Measurements from ENCODE around the gene CLMP.

CLMP gene

DNA sequence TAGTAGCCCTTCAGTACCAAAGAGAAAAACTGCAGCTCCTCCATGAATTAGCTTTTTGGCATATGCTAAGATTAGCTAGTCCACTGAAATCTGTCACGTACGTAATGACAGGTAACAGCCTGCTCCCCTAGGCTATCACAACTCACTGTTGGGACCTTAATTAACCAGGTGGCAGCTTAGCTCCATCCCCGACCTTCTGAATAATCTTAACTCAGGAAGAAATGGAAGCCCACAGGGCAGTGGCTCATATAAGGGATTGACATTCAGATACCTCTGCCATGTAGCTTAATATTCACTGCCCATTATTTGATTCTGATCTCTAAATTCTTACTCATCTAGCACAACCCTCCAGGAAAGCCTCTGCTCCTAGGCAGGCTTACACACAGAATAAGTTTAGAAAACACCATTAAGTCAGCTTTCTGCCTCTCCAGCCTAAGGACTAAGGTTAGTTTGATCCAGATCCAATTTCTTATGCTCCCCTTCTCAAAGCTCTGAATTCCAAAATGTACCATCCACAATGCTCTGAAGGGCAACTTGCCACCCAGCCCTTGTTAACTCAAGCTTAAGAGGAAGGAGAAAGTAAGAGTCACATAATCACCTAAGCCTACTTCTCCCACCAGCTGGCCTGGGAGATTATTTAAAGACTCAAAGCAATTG, 138.1 kb downstream of the CLMP start:
- TF ChIP-seq CTCF (IDR thresholded peaks at IDR 0.05; ENCODE audit: borderline replicate concordance, control extremely low read depth, extremely low read depth, insufficient read depth, missing control alignments) = no peak
- DNase-seq (ENCODE audit: low spot score) = no peak
- in situ Hi-C loops (cut with MboI; ENCODE audit: low sequenced_read_pairs, unreplicated experiment) = no loop called here

GRCh38 chr11:123055191-123055901, 139.7 kb downstream of the CLMP start:
- TF ChIP-seq CTCF (IDR thresholded peaks at IDR 0.05; ENCODE audit: borderline replicate concordance, control extremely low read depth, extremely low read depth, insufficient read depth, missing control alignments) = no peak
- in situ Hi-C loops (cut with MboI; ENCODE audit: low sequenced_read_pairs, unreplicated experiment) = no loop called here
- no peak for DNase-seq (ENCODE audit: low spot score)

DNA sequence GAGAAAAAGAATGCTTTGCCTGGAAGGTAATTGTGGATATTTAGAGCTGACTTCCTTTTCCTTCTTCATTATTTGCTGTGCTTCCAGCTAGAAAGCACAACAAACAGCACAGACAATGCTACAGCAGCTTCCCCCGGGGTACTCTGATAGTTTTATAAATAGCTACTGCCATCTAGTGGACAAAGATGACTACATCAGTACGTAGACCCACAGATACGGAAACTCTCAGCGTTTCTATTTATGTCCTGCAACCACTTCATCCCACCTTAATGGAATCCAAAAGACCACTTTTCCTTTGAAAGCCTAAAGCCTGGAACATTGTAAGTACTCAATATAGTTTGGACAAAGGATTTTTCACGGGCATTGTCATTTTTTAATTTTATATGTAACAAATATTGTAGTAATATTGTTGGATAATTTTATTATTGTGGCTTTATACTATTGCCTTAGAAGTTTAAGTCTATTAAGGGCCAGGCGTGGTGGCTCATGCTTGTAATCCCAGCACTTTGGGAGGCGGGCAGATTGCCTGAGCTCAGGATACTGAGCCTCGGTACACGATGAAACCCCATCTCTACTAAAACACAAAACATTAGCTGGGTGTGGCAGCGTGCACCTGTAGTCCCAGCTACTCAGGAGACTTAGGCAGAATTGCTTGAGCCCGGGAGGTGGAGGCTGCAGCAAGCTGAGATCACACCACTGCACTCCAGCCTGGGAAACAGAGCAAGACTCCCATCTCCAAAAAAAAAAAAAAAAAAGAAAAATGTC, 140.6 kb downstream of the CLMP start:
- peak; percentile 47 for TF ChIP-seq CTCF (IDR thresholded peaks at IDR 0.05; ENCODE audit: borderline replicate concordance, control extremely low read depth, extremely low read depth, insufficient read depth, missing control alignments)
- in situ Hi-C loops (cut with MboI; ENCODE audit: low sequenced_read_pairs, unreplicated experiment) = no loop called here

DNA sequence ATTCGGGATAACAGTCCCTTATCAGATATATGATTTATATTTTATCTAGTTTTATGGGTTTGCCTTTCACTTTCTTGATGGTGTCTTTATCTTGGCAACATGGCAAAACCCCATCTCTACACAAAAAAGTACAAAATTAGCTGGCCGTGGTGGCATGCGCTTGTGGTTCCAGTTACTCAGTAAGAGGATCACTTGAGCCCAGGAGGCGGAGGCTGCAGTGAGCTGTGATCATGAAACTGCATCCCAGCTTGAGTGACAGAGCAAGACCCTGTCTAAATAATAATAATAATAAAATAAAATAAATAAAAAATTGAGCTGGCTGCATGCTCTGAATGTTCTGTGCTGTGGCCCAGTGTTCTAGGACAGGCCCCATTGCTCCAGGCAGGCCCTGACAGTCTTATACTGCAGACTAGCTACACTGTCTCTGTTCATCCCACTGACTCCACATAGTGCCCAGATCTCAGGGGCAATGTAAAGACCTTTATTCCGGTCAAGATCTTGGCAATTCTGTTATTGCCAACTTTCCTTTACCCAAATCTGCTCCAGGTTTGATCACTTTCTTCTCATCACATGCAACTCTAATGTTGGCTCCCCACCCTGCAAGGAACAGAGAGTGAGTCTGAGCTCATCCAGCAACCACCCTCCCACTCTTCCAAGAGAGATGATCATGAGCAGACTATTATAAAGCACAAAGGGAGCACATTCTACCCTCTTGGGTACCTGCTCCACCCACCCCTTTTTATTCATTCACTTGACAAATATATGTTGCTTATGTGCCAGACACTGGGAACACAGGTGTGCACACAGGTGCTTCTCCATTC, 141.9 kb downstream of the CLMP start:
- DNase-seq (ENCODE audit: low spot score) = no peak
- no peak for TF ChIP-seq CTCF (IDR thresholded peaks at IDR 0.05; ENCODE audit: borderline replicate concordance, control extremely low read depth, extremely low read depth, insufficient read depth, missing control alignments)
- in situ Hi-C loops (cut with MboI; ENCODE audit: low sequenced_read_pairs, unreplicated experiment) = no loop called here

More for the DNA sequence above, 140.6 kb downstream of the CLMP start:
- peak; percentile 68 for DNase-seq (ENCODE audit: low spot score)

- TF ChIP-seq CTCF (IDR thresholded peaks at IDR 0.05; ENCODE audit: borderline replicate concordance, control extremely low read depth, extremely low read depth, insufficient read depth, missing control alignments) = no peak
- in situ Hi-C loops (cut with MboI; ENCODE audit: low sequenced_read_pairs, unreplicated experiment) = no loop called here
- DNase-seq (ENCODE audit: low spot score) = no peak
Observed at GRCh38 chr11:123051634-123052033, 143.4 kb downstream of the CLMP start.

DNA sequence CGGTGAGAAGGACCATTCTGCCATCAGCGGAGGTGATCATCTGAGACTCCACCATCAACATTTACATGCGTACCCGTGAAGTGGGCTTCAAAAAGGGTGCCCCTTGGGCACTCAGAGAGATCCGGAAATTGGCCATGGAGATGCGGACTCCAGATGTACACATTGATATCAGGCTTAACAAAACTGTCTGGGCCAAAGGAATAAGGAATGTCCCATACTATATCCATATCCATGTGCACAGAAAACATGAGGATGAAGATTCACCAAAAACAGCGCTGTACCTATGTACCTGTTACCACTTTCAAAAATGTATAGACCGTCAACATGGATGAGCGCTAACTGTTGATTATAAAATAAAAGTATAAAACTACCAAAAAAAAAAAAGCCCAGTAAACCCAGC, 143.9 kb downstream of the CLMP start:
- in situ Hi-C loops (cut with MboI; ENCODE audit: low sequenced_read_pairs, unreplicated experiment) = no loop called here
- DNase-seq (ENCODE audit: low spot score) = no peak
- no peak for TF ChIP-seq CTCF (IDR thresholded peaks at IDR 0.05; ENCODE audit: borderline replicate concordance, control extremely low read depth, extremely low read depth, insufficient read depth, missing control alignments)
